ENCODE measurements around the gene ARMC9.

ARMC9 gene

DNA sequence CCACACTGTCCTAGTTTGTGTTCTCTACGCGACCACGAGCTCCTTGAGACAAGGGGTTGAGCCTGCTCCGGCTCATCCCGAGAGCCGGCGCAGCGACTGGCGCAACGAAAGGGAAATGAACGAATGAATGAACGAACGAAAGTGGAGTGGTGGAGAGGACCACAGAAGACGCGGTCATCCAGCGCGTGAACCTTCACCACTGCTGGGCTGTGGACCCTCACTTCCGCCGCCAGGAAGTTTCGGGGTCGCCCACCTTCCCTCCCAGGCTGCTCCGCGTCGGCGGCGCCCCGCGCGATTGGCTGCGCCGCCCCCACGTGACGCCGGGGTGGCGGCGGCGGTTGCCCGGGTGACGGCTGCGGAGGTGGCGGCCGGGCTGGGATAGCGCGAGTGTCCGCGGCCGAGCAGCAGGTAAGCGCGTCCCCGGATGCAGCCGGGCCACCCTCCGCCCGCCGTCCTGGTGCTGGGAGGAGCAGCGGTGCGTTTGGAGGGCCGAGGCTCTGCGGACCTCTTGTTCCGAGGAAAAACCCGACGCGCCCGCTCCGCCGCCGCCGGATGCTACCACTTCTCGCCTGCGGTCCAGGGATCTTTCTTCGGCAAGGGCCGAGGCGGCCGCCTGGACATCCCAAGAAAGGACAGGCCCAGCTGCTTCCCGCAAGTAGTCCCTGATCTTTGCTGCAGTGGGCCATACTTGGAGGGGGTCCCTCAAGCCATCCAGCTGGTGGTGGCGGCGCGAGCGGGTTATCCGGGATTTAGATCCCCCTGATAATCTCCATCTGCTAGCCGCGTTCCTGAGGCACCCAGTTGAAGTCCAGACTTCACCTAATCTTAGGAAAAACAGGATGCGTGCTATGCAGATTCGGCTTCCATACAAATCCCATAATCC, at the start of gene ARMC9:
TSS of gene ARMC9 (plus strand) at position 341 of the 883 bp plus-strand sequence. CDS start 7,608 bp downstream, outside the sequence.
- H3K4me3 ChIP-seq (ENCODE audit: low read depth, low read length), result peak within 1 kb of the TSS; percentile 85
- in situ Hi-C loops (cut with HindIII; ENCODE audit: low sequenced_read_pairs), result no loop called here
- peak; percentile 63 for DNase-seq (ENCODE audit: low read depth, low spot score)
- no peak for TF ChIP-seq CTCF (IDR thresholded peaks at IDR 0.05; ENCODE audit: low read depth, low read length)

- no peak for TF ChIP-seq CTCF (IDR thresholded peaks at IDR 0.05; ENCODE audit: low read depth, low read length)
- in situ Hi-C loops (cut with HindIII; ENCODE audit: low sequenced_read_pairs), result no loop called here
- peak; percentile 52 for DNase-seq (ENCODE audit: low read depth, low spot score)
- H3K4me3 ChIP-seq (ENCODE audit: low read depth, low read length), result no peak overlapping the region
These were observed 45.5 kb upstream of the ARMC9 start for GRCh38 chr2:231152800-231153557.

DNA sequence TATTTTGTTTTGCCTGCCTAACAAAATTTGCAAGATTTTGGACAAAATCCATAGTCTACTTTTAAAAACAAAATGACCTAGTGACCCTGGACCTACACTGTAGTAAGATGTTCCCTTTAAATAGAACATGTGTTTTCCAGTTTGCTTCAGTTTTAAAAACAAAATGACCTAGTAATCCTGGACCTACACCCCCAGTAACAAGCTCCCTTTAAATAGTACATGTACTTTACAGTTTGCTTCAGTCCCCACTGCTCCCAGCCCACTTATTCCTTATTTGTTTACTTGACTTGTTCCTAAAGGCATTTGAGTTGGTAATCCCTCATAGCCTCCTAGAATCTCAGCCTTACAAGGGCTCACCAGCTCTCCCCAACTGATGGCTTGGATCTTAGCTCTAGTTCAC, 39.1 kb upstream of the ARMC9 start:
- no peak for DNase-seq (ENCODE audit: low read depth, low spot score)
- in situ Hi-C loops (cut with HindIII; ENCODE audit: low sequenced_read_pairs), result no loop called here
- H3K4me3 ChIP-seq (ENCODE audit: low read depth, low read length), result no peak overlapping the region
- TF ChIP-seq CTCF (IDR thresholded peaks at IDR 0.05; ENCODE audit: low read depth, low read length), result no peak

GRCh38 chr2:231160701-231161100, 37.7 kb upstream of the ARMC9 start:
- in situ Hi-C loops (cut with HindIII; ENCODE audit: low sequenced_read_pairs), result no loop called here
- H3K4me3 ChIP-seq (ENCODE audit: low read depth, low read length), result no peak overlapping the region
- TF ChIP-seq CTCF (IDR thresholded peaks at IDR 0.05; ENCODE audit: low read depth, low read length), result no peak
- no peak for DNase-seq (ENCODE audit: low read depth, low spot score)

GRCh38 chr2:231161252-231161839, 37.1 kb upstream of the ARMC9 start:
- no peak overlapping the region for H3K4me3 ChIP-seq (ENCODE audit: low read depth, low read length)
- in situ Hi-C loops (cut with HindIII; ENCODE audit: low sequenced_read_pairs), result no loop called here
- TF ChIP-seq CTCF (IDR thresholded peaks at IDR 0.05; ENCODE audit: low read depth, low read length), result no peak
- DNase-seq (ENCODE audit: low read depth, low spot score), result no peak

DNA sequence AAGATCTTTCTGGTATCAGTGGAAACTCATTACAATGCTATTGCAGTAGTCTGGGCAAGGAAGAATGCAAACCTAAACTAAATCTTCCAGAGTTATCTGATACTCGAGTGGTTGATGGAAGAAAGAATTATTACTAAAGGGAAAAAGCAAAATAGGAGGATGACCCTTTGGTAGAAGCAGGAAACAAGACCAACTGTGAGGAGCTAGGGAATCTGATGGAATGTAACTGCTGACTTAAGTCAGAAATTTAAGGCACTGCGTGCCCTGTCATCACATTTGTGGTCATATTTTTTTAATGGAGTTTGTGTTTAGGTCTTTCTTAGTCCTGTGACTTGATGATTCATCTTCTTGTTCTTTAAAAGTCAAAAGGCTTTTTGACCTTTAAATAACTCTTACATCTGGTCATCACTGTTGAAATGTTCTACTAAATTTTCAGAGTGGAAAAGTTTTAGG, 36.5 kb upstream of the ARMC9 start:
- DNase-seq (ENCODE audit: low read depth, low spot score), result peak; percentile 98
- H3K4me3 ChIP-seq (ENCODE audit: low read depth, low read length), result no peak overlapping the region
- no peak for TF ChIP-seq CTCF (IDR thresholded peaks at IDR 0.05; ENCODE audit: low read depth, low read length)
- in situ Hi-C loops (cut with HindIII; ENCODE audit: low sequenced_read_pairs), result no loop called here
